HG03575 (cell line): ENCODE results near the gene RAB3IL1.

ENCODE experiments used
- ATAC-seq: cut with Tn5 transposase; IDR thresholded peaks from one replicate; pipeline ENCODE4 v1.9.1; 2021; ENCODE audit not compliant: unreplicated experiment, insufficient number of reproducible peaks, low FRiP score; ENCODE audit errors: extremely low read depth

The RAB3IL1 gene

GRCh38 chr11:61874853-61875252, 42.5 kb downstream of the RAB3IL1 start:
- ATAC-seq, result no peak

DNA sequence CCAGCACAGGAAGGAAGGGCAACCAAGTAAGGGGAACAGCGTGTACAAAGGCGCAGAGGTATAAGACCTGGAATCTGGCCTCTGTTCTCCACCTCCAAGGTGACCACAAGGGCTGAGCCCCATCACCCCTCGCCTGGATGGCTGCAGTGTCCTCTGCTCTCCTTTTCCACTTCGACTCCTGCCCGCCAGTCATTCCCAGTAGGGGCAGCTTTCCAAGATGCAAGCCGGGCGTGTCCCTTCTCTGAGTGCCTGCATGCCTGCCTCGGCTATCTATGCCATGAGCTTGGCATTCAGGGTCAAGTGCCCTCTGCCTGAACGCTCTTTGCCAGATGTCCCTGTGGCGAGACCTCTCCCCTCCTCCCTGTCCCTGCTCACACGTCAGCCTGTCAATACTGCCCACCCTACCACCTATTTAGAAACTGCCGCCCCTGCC, 43.0 kb downstream of the RAB3IL1 start:
- ATAC-seq, result no peak

DNA sequence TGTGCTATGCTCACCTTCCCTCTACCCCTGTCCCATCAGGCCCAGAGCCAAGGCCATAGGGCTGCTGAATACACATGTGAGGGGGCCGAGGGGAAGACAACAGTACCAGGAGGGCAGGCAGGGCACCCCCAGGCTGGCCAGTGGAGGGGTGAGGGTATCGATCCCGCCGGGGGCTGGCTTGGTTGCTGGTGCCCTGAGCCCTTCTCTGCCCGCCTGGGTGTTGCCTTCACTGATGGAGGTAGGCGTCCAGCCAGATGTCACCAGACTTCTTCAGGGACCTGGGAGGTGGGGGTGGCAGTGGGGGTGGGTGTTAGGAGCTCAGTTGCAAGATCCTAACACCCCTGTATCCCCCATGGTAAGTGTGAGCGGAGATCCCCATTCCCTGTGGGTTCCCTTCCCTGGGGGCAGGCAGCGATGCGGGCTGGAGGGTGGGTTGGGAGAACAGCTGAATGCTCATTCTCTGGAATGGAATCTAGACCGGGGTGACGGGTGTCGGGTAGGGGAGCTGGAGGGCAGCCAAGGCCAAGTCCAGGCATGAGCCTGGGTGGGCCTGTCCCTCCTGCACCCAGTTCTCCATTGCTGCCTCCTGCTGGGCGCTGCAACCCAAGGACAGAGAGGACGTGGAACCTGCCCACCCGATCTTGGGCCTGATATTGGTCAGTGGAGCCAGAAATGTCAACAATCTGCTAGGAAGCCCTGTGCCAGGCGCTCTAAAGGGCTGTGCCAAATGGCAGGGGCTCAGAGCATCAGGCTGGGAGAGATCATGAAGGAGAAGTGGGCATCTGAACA, 43.6 kb downstream of the RAB3IL1 start:
- no peak for ATAC-seq

GRCh38 chr11:61872935-61873565, 44.3 kb downstream of the RAB3IL1 start:
- no peak for ATAC-seq

GRCh38 chr11:61871158-61871597, 46.2 kb downstream of the RAB3IL1 start:
- no peak for ATAC-seq

GRCh38 chr11:61870541-61871031, 46.8 kb downstream of the RAB3IL1 start:
- no peak for ATAC-seq

DNA sequence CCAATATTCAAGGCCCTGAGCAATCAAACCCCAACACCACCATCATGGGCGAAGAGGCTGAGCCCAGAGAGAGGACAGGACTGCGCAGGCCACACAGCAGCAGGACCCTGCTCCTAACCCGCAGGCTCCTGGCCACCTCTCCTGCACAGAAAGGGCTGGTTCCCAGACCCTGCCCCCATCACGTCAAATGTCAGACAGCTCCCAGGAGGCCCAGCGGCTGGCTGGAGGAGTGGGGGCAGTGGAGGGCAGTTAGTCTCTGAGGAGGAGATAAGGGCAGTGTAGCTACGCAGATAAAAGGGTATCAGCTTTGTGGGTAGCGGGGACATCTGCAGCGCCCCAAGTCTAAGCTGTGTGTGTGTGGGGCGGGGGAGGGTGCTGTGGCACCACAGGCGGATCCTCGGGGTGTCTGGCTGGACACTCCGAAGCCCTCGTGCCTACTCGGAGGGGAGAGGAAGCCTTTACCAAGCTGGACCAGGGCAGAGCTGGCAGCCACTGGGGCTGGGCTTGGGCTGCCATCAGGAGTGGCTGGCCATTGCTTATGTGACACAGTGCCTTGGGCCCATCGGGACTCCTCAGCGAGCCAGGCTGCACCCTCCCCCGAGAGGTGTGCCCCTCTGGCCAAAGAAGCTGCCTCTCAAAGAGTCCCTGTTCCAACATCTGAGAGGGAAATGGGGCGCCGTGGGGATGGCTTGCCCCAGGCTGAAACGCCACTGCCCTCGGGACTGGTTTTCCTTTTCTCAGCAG, 47.5 kb downstream of the RAB3IL1 start:
- no peak for ATAC-seq

DNA sequence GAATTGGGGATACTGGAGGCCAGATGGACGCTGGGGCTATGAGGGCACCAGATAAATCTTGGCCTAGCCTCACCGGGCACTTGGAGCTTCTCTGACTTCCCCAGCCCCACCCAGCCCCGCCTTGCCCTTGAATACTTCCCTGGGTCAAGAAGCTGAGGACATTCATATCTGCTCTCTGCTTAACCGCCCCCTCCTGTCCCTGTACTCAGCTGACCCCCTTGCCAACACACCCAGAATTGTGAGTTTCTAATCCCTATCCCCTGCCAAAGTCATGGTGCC, 48.0 kb downstream of the RAB3IL1 start:
- ATAC-seq, result no peak

- no peak for ATAC-seq
Measured at GRCh38 chr11:61868571-61869428, 48.6 kb downstream of the RAB3IL1 start.

DNA sequence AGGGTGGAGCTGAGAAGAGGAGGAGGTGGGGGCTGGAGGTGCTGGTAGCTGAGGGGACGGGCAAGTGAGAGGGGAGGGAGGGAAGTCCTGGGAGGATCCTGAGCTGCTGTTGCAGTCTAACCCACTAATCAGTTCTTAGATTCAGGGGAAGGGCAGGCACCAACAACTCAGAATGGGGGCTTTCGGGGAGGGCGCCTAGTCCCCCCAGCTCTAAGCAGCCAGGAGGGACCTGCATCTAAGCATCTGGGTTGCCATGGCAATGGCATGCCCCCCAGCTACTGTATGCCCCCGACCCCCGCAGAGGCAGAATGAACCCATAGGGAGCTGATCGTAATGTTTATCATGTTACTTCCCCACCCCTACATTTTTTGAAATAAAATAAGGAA, 50.4 kb downstream of the RAB3IL1 start:
- no peak for ATAC-seq

DNA sequence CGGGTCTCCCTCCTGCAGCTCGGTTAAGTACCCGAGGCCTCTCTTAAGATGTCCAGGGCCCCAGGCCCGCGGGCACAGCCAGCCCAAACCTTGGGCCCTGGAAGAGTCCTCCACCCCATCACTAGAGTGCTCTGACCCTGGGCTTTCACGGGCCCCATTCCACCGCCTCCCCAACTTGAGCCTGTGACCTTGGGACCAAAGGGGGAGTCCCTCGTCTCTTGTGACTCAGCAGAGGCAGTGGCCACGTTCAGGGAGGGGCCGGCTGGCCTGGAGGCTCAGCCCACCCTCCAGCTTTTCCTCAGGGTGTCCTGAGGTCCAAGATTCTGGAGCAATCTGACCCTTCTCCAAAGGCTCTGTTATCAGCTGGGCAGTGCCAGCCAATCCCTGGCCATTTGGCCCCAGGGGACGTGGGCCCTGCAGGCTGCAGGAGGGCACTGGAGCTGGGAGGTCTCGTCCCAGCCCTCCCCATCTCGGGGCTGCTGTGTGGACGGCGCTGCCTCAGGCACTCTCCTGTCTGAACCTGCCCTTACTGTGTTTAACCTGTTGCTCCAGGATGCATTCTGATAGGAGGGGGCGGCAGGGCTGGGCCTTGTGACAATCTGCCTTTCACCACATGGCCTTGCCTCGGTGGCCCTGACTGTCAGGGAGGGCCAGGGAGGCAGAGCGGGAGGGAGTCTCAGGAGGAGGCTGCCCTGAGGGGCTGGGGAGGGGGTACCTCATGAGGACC, 51.0 kb downstream of the RAB3IL1 start:
- no peak for ATAC-seq

DNA sequence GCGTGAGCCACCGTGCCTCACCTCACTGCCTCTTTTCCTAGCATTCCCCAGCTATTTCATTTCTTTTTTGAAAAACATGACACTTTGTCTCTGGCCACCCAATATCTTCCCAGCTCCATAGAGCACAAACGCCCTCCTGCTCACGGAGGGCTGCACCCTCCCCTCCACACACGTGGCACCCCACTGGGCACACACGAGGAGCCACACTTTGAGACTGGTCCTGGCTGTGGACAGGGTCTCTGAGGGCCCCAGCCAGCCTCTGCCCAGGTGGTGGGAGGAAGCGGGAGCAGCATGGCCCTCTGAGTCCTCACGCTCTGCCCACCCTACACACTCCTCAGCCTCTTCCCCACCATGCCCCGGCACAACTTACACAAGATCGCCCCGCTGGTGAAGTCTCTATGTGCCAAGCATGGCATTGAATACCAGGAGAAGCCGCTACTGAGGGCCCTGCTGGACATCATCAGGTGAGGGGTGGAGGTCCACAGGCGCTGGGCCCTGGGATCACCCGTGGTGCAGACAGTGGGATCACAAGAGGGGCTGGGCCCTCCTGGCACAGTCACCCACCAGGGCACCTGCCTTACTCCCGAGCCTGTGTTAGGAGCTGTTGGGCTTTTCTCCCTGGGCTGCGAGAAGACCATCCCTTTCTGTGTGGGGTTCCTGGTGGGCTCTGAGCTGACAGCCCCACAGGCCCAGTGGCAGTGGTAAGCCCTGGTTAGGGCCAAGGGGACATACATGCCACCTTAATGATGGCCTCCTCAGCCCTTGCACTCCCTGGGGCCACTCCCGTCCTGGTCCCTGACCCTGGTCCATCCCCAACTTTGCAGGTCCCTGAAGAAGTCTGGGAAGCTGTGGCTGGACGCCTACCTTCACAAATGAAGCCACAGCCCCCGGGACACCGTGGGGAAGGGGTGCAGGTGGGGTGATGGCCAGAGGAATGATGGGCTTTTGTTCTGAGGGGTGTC, 52.3 kb downstream of the RAB3IL1 start:
- no peak for ATAC-seq

- no peak for ATAC-seq
Measured at GRCh38 chr11:61863548-61864081, 53.8 kb downstream of the RAB3IL1 start.

DNA sequence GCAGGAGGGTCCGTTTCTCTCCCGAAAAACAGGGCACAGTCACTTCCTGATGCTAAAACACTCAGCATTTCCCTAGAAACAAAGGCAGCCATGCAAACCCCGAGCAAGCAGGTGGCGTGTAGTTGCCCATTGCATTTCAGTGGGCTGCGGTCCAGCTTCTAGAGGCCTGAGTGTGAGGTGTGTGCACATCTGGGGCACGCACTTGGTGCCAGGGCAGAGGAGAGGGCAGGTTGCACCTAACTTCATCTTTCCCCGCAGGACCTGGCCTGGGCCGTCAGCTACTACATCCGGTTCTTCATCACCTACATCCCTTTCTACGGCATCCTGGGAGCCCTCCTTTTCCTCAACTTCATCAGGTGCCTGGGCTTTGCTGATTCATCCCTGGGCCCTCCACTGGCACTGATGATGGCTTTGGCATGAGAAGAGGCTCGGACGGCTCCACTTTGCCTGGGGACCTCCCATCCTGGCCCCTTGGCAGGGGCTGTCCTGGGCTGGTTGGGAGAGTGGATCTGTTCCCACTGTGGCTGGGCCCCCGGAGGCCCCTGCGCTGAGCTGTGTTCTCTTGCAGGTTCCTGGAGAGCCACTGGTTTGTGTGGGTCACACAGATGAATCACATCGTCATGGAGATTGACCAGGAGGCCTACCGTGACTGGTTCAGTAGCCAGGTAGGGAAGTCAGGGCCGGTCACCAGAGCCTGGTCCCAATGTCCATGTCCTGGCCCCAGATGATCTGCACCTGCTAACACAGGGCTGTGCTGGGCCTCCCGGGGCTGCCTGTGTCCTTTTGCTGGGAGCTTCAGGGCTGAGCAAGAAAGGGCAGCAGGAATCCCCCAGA, 54.4 kb downstream of the RAB3IL1 start:
- ATAC-seq, result no peak

DNA sequence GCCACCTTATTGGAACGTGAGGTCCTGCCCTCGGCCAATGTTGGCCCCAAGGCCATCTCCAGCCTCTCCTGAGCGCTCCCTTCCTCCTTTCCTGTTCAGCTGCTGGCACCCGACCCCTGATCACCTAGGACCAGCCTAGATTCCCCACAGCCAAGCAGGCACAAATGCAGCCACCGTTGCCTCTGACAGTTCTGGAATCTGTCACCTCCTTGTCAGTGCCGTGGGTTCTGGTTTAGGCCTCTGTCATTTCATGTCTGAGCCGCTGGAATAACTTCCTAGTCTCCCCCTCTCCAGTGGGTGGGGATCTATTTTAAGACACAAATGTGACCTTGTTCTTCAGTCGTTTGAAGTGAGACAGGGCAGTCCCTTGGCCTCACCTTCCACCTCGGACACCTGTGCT, 55.7 kb downstream of the RAB3IL1 start:
- ATAC-seq, result no peak

DNA sequence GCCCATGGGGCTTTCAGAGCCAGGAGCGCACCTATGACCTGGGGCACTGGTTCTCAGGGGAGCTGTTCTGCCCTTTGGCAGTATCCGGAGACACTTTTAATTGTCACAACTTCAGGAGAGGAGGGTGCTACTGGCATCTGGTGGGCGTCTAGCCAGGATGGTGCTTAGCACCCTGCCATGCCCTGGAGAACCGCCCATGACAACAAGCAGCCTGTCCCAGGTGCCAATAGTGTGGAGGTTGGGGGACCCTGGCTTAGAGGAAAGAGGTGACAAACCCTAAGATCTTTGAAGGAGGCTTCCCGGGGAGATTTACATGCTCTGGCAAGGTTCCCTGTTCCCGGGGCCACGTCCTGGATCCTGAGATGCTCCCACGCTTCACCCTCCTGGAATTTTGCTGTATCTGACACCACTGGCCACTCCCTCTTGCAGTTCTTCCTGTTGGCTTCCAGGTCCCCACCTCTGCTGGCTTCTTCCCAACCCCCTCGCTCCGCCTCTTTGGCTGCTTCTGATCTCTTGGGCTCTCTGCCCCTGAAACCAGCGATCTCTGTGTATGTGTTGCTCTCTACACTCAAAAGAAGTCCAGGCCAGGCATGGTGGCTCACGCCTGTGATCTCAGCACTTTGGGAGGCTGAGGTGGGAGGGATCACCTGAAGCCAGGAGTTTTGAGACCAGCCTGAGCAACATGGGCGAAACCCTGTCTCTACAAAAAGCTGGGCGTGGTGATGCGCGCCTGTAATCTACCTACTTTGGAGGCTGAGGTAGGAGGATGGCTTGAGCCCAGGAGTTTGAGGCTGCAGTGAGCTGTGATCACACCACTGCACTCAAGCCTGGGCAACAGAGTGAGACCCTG, 57.1 kb downstream of the RAB3IL1 start:
- ATAC-seq, result no peak
